Measurements from ENCODE around the gene NEK9.

NEK9 gene

DNA sequence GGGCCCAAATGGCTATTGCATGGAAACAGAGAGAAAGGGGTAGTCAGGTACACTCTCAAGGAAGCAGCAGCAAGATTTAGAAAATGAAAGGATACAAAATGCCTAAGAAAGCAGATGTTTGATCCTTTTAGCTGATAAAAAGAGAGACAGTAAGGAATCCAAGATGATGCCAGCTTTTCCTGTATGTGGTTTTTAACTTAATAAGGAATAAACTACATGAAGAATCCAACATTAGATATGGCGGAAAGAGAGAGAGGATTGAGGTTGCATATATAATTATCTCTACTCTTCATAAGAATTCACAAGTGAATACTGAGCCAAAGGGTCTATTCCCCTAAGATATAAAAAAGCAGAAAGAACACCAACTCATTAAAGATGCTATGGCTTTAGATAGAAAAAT, 38.0 kb upstream of the NEK9 start:
- TF ChIP-seq, protein P1, sequence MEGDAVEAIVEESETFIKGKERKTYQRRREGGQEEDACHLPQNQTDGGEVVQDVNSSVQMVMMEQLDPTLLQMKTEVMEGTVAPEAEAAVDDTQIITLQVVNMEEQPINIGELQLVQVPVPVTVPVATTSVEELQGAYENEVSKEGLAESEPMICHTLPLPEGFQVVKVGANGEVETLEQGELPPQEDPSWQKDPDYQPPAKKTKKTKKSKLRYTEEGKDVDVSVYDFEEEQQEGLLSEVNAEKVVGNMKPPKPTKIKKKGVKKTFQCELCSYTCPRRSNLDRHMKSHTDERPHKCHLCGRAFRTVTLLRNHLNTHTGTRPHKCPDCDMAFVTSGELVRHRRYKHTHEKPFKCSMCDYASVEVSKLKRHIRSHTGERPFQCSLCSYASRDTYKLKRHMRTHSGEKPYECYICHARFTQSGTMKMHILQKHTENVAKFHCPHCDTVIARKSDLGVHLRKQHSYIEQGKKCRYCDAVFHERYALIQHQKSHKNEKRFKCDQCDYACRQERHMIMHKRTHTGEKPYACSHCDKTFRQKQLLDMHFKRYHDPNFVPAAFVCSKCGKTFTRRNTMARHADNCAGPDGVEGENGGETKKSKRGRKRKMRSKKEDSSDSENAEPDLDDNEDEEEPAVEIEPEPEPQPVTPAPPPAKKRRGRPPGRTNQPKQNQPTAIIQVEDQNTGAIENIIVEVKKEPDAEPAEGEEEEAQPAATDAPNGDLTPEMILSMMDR (conservative IDR thresholded peaks at IDR 0.05; ENCODE audit: low read depth, low read length), result no peak
- H3K27me3 ChIP-seq (ENCODE audit: insufficient read depth, low read depth), result no peaks in the 10 kb centered on the region
- H3K4me3 ChIP-seq (IDR thresholded peaks at IDR 0.05; ENCODE audit: insufficient read depth, low read depth, low read length), result no peak overlapping the region
- H3K9ac ChIP-seq, result no peak overlapping the region
- H4K20me1 ChIP-seq (ENCODE audit: insufficient read depth), result no peaks in the 10 kb centered on the region
- no peak overlapping the region for H3K4me2 ChIP-seq
- H3K79me2 ChIP-seq (ENCODE audit: insufficient read depth, low read depth), result peaks cover 32% of the 10 kb centered on the region; the same call in 1 of the 2 replicates
- no peak overlapping the region for H3K27ac ChIP-seq
- no peaks in the 10 kb centered on the region for H3K36me3 ChIP-seq (ENCODE audit: insufficient read depth)
- H2AFZ ChIP-seq (ENCODE audit: low read depth), result no peak overlapping the region
- H3K4me1 ChIP-seq (ENCODE audit: low read depth, poor library complexity, severe bottlenecking), result peaks cover 9% of the 10 kb centered on the region

GRCh38 chr14:75163677-75164076, 36.8 kb upstream of the NEK9 start:
- no peaks in the 10 kb centered on the region for H3K27me3 ChIP-seq (ENCODE audit: insufficient read depth, low read depth)
- no peaks in the 10 kb centered on the region for H4K20me1 ChIP-seq (ENCODE audit: insufficient read depth)
- H3K4me2 ChIP-seq, result no peak overlapping the region

DNA sequence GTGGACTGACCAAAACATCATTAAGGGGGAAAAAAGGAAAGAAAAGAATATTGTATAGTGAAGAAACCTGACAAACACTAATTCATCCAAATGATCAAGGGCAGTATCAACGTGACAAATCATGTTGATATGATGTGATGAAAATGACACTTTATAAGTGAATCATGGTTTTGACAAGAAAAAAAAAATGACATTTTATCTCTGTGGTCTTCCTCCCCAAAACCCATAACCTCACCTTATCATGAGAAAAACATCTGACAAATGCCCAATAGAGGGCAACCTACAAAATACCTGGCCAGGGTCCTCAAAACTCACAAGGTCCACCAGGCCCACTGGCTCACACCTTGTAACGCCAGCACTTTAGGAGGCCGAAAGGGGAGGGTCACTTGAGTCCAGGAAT, 35.8 kb upstream of the NEK9 start:
- TF ChIP-seq, protein P1 (conservative IDR thresholded peaks at IDR 0.05; ENCODE audit: low read depth, low read length), result no peak
- Histone ChIP-seq H3K36me3 (ENCODE audit: insufficient read depth) (no peaks in the 10 kb centered on the region), H3K4me2 (no peak overlapping the region), H3K9ac (no peak overlapping the region), H2AFZ (ENCODE audit: low read depth) (no peak overlapping the region), H4K20me1 (ENCODE audit: insufficient read depth) (no peaks in the 10 kb centered on the region), H3K27me3 (ENCODE audit: insufficient read depth, low read depth) (no peaks in the 10 kb centered on the region), H3K4me1 (ENCODE audit: low read depth, poor library complexity, severe bottlenecking) (peaks cover 22% of the 10 kb centered on the region), H3K4me3 (IDR thresholded peaks at IDR 0.05; ENCODE audit: insufficient read depth, low read depth, low read length) (no peak overlapping the region), H3K27ac (no peak overlapping the region), H3K79me2 (ENCODE audit: insufficient read depth, low read depth) (peaks cover 16% of the 10 kb centered on the region; the same call in 1 of the 2 replicates)

More at GRCh38 chr14:75163677-75164076, 36.8 kb upstream of the NEK9 start:
- TF ChIP-seq, protein P1 (conservative IDR thresholded peaks at IDR 0.05; ENCODE audit: low read depth, low read length), result no peak
- Histone ChIP-seq H3K4me3 (IDR thresholded peaks at IDR 0.05; ENCODE audit: insufficient read depth, low read depth, low read length) (no peak overlapping the region), H3K36me3 (ENCODE audit: insufficient read depth) (no peaks in the 10 kb centered on the region), H3K4me1 (ENCODE audit: low read depth, poor library complexity, severe bottlenecking) (peaks cover 21% of the 10 kb centered on the region), H3K9ac (no peak overlapping the region), H3K79me2 (ENCODE audit: insufficient read depth, low read depth) (peaks cover 26% of the 10 kb centered on the region; the same call in 1 of the 2 replicates), H2AFZ (ENCODE audit: low read depth) (no peak overlapping the region), H3K27ac (no peak overlapping the region)

DNA sequence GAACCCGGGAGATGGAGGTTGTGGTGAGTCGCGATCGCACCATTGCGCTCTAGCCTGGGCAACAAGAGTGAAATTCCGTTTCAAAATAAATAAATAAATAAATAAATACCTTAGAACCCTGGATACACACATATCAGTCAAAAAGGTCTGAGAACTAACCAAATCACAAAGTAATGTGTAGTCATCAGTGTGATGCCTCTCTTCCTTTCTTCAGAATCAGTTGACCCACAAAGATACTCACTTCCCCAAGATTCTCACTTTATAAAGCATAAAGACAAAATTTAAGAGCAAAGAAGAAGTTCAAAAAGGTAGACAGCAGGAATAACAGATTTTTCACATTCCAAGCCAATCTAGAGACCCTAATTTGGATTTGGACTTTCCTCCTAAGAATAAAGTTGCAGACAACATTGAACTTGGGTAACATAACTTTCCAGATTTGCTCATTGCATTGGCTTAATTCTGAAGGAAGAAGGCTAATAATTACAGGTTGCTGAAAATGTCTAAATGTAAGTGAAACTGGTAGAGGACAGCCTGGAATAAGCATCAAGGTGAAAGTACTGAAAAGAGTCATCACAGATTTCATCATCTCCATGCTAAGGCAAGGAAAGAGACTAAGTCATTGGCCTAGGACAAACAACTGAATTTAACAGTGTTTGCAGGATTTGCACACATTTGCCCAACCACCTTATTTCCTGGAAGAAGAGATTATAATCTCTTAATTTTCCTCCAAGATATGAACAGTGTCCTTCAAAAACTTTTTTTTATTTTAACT, 32.2 kb upstream of the NEK9 start:
- Histone ChIP-seq H4K20me1 (ENCODE audit: insufficient read depth) (no peaks in the 10 kb centered on the region), H3K36me3 (ENCODE audit: insufficient read depth) (no peaks in the 10 kb centered on the region), H3K9ac (no peak overlapping the region), H2AFZ (ENCODE audit: low read depth) (no peak overlapping the region), H3K27ac (peak overlapping the region; percentile 19; the same call in 1 of the 2 replicates), H3K4me3 (IDR thresholded peaks at IDR 0.05; ENCODE audit: insufficient read depth, low read depth, low read length) (no peak overlapping the region), H3K27me3 (ENCODE audit: insufficient read depth, low read depth) (no peaks in the 10 kb centered on the region), H3K4me1 (ENCODE audit: low read depth, poor library complexity, severe bottlenecking) (peaks cover 22% of the 10 kb centered on the region), H3K4me2 (peak overlapping the region; percentile 36; the same call in 1 of the 2 replicates), H3K79me2 (ENCODE audit: insufficient read depth, low read depth) (peaks cover 4% of the 10 kb centered on the region; the same call in 1 of the 2 replicates)
- TF ChIP-seq, protein P1 (conservative IDR thresholded peaks at IDR 0.05; ENCODE audit: low read depth, low read length), result no peak

Measured in KMS-11 (cell line).